Activated CD8-positive, alpha-beta T cell treated with anti-CD3 and anti-CD28 coated beads for 36 hours (primary cell): ENCODE measurements around the gene TTC24. TPM values are rescaled to one million over a fixed set of nuclear protein-coding genes. Genes with fewer than 3 reads are reported as not detected.

ENCODE experiments used
- ATAC-seq: fragments of 200-7000 bp; cut with Tn5 transposase; one replicate; pipeline ENCODE4 v1.10.0; 2021; ENCODE audit warnings: mild to moderate bottlenecking, moderate library complexity
- CTCF ChIA-PET: fragments of 350-600 bp; sonication (Branson Sonifier 250); formaldehyde crosslinking; loops from one replicate; lab custom pipeline; 2021; ENCODE audit warnings: antibody characterized with exemption; lab: Charles Lee
- POLR2A ChIA-PET: fragments of 350-600 bp; sonication (Branson Sonifier 250); formaldehyde crosslinking; loops from one replicate; lab custom pipeline; 2021; ENCODE audit warnings: antibody characterized with exemption; lab: Charles Lee
- DNase-seq: peaks from one replicate; pipeline ENCODE4 v3.0.0-alpha.2; 2020
- H3K27ac Mint-ChIP-seq: one replicate; pipeline ENCODE4 v1.8.0; 2021; ENCODE audit warnings: mild to moderate bottlenecking, mixed read lengths
- H3K27me3 Mint-ChIP-seq: one replicate; pipeline ENCODE4 v1.8.0; 2021; ENCODE audit warnings: mixed read lengths
- H3K36me3 Mint-ChIP-seq: one replicate; pipeline ENCODE4 v1.8.0; 2021; ENCODE audit warnings: low read depth, mixed read lengths
- H3K4me1 Mint-ChIP-seq: one replicate; pipeline ENCODE4 v1.8.0; 2021; ENCODE audit warnings: low read depth, mixed read lengths
- H3K4me3 Mint-ChIP-seq: one replicate; pipeline ENCODE4 v1.8.0; 2021; ENCODE audit warnings: mild to moderate bottlenecking, moderate library complexity, mixed read lengths
- H3K9me3 Mint-ChIP-seq: one replicate; pipeline ENCODE4 v1.8.0; 2021; ENCODE audit warnings: mixed read lengths
- CTCF ChIP-seq: fragments of 200-600 bp; IDR thresholded peaks from one replicate; pipeline ENCODE4 v1.8.0; 2022; ENCODE audit warnings: antibody characterized with exemption, mild to moderate bottlenecking
- intact Hi-C: fragments of 100-400 bp; cut with micrococcal nuclease; formaldehyde crosslinking; loops from one replicate; pipeline ENCODE4 v1.10.0; 2022
- total RNA-seq, 2 experiments: library from RNA; stranded (reverse); gene quantifications; one replicate each; pipeline ENCODE4 v1.2.3, GENCODE V29; 2021

Gene TTC24
- total RNA-seq, 2 experiments from 2014 or later = 19.8 to 20.2 TPM

- Mint-ChIP-seq H3K27ac (no peak overlapping the region), H3K27me3 (peaks cover 29% of the 10 kb centered on the region), H3K9me3 (no peaks in the 10 kb centered on the region), H3K4me3 (no peak overlapping the region), H3K36me3 (no peaks in the 10 kb centered on the region), H3K4me1 (no peaks in the 10 kb centered on the region)
- intact Hi-C loops = no loop called here
- DNase-seq (no peak), ATAC-seq (no peak)
- CTCF ChIA-PET = interaction anchor here (0.9 to 6.5 kb wide), 5 partner anchors 8 to 231 kb away, joined by 3 to 88 read pairs (median 10); no protein-coding TSS in a partner anchor
- POLR2A ChIA-PET = interaction anchor here (1.6 kb wide), 1 partner anchor 24 kb away, joined by 5 read pairs; the partner anchor contains the start of gene NAXE
- no peak for TF ChIP-seq CTCF
These were observed 36.9 kb downstream of the TTC24 start for GRCh38 chr1:156616463-156616862.

GRCh38 chr1:156618853-156619581 lies 39.5 kb downstream of the TTC24 start, which contains the start of gene HAPLN2:
HAPLN2 (plus strand) TSS chr1:156619415; CDS start chr1:156623491, 4,076 bp downstream.
- ChIA-PET CTCF (interaction anchor here (0.6 to 2.6 kb wide), 11 partner anchors 9 to 310 kb away, joined by 3 to 34 read pairs (median 5); no protein-coding TSS in a partner anchor), POLR2A (no interaction called here)
- Mint-ChIP-seq H3K4me1 (peaks cover 4% of the 10 kb centered on the region), H3K27ac (no peak within 1 kb of the TSS), H3K4me3 (no peak within 1 kb of the TSS), H3K9me3 (no peaks in the 10 kb centered on the region), H3K36me3 (no peaks in the 10 kb centered on the region), H3K27me3 (peaks cover 40% of the 10 kb centered on the region)
- ATAC-seq (no peak), DNase-seq (peak; percentile 37)
- TF ChIP-seq CTCF = no peak
- intact Hi-C loops = no loop called here

- no peak overlapping the region for H3K27ac Mint-ChIP-seq
These were observed 40.0 kb downstream of the TTC24 start for GRCh38 chr1:156619582-156619955.

DNA sequence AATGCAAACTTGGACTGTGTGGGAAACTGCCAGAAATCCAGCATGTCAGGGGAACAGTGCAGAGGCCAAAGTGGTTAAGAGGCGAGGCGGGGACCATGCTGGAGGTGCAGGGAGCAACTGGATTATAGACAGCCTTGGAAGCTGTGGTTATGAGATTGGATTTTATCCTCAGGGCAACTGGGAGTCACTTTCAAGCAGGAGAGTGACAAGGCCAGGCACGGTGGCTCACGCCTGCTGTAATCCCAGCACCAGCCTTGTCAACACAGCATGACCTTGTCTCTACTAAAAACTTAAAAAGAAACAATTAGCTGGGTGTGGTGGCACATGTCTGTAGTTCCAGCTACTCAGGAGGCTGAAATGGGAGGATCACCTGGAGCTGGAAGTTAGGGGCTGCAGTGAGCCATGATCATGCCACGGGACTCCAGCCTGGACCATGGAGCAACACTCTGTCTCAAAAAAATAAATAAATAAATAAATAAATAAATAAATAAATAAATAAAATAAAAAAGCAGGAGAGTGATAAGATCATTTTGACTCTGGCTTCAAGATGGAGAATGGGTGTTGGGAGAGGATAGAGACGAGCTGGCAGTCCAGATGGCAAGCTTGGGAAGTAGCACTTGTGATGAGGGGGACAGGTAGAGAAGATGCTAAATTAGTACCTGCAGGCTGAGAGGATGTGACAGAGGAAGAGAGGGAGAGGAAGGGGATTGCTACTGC lies 43.2 kb downstream of the TTC24 start:
- no peak for TF ChIP-seq CTCF
- no peak for ATAC-seq
- intact Hi-C loops = loop anchor here (5.0 kb wide), 1 partner anchor 35 kb away; no protein-coding TSS in a partner anchor
- no peak for DNase-seq
- no peak overlapping the region for H3K4me3 Mint-ChIP-seq
- peaks cover 47% of the 10 kb centered on the region for H3K27me3 Mint-ChIP-seq
- H3K4me1 Mint-ChIP-seq = peaks cover 10% of the 10 kb centered on the region
- no peaks in the 10 kb centered on the region for H3K9me3 Mint-ChIP-seq
- no peaks in the 10 kb centered on the region for H3K36me3 Mint-ChIP-seq
- POLR2A ChIA-PET = interaction anchor here (0.7 kb wide), 1 partner anchor 238 kb away, joined by 3 read pairs; no protein-coding TSS in a partner anchor
- H3K27ac Mint-ChIP-seq = no peak overlapping the region
- CTCF ChIA-PET = interaction anchor here (1.2 to 12.4 kb wide), 10 partner anchors 11 to 236 kb away, joined by 4 to 273 read pairs (median 17); partner anchors contain the start of genes BCAN, CRABP2 and NES

More at GRCh38 chr1:156619582-156619955, 40.0 kb downstream of the TTC24 start:
- ChIA-PET CTCF (interaction anchor here (1.2 to 2.6 kb wide), 10 partner anchors 8 to 234 kb away, joined by 3 to 34 read pairs (median 6); no protein-coding TSS in a partner anchor), POLR2A (interaction anchor here (1.0 to 1.1 kb wide), 2 partner anchors 42 to 86 kb away, joined by 3 read pairs; partner anchors contain the start of gene CRABP2)
- H3K4me1 Mint-ChIP-seq = peaks cover 4% of the 10 kb centered on the region
- no peak for TF ChIP-seq CTCF
- no peaks in the 10 kb centered on the region for H3K9me3 Mint-ChIP-seq
- DNase-seq (no peak), ATAC-seq (no peak)
- H3K4me3 Mint-ChIP-seq = no peak overlapping the region
- intact Hi-C loops = no loop called here
- peaks cover 43% of the 10 kb centered on the region for H3K27me3 Mint-ChIP-seq
- H3K36me3 Mint-ChIP-seq = no peaks in the 10 kb centered on the region
